Smooth muscle cell of the brain vasculature (primary cell): ENCODE results near the gene PTF1A.
"Not testable (repeated sequence)": the region's sequence is repeated elsewhere in the genome, so short reads cannot be mapped to it uniquely, and the experiment has no call there.

Source experiments
- DNase-seq: peaks from one replicate; pipeline ENCODE4 v3.0.0-alpha.2; 2012; ENCODE audit warnings: low read depth, low spot score

Gene PTF1A

GRCh38 chr10:23203369-23204325 is 11.5 kb downstream of the PTF1A start:
- DNase-seq = no peak

DNA sequence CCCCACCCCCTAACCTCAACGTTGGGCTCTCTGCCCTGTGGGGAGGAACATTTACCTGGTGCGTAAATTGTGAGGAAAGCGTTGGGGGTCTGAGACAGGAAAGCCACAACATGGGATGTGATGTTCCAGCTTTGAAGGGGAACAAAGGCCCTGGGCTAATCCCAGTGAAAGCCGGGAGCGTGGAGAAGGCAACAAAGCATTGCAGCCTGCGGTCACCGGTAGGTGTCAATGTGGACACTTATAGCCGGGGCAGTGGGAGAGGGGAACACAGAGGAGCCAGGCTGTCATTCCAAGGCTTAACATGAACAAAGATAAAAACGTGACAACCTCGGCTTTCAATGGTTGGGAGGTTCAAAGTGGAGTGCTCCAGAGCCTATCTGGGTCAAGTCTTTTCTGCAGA is 12.7 kb downstream of the PTF1A start:
- no peak for DNase-seq

- DNase-seq = no peak
These were observed 14.0 kb downstream of the PTF1A start for GRCh38 chr10:23205972-23206642.

DNA sequence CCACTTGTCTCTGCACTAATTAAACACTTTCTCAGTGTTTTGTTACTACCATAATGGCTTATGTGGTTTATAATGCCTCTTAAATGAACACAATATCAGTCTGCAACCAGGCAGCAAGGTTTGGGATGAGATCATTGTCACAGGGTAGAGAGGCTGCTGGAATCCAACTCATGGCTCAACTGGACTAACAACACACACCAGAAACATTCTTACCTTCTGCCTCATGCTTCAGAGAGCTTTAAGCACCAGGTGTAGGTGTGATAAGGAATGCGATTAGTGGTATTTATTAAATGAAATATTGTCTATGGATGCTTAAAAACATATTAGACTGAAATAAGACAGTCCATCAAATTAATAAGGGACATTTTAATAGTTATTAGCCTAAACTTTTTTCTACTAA is 25.4 kb downstream of the PTF1A start:
- no peak for DNase-seq

GRCh38 chr10:23230582-23230981 is 38.5 kb downstream of the PTF1A start:
- no peak for DNase-seq

DNA sequence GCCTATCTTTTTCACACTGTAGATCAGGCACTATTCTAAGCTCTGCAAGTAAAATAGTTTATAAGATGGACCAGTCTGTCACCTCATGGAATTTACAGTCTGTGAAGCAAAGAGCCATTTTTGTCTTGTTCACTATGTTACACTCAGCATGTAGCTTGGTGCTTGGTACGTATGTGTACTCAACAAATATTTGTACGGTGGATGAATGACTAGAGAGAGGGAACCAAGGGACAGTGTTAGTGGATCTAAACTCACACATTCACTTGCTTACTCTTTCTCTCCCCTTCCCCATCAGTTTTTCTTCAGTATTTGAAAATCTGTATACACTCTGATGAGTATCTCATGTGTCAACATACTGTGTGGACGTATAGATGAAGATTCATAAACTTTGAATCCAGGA is 45.9 kb downstream of the PTF1A start:
- no peak for DNase-seq

DNA sequence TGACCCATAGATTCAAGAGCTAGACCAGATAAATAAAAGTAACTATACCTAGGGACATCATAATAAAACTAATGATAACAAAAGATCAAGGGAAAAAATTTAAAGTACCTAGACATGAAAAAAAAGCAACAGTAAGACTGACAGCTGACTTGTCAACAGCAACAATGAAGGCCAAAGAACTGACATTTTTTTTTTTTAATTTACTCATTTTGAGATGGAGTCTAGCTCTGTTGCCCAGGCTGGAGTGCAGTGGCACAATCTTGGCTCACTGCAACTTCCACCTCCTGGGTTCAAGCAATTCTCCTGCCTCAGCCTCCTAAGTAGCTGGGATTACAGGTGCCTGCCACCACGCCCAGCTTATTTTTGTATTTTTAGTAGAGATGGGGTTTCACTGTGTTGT is 49.7 kb downstream of the PTF1A start:
- DNase-seq = not testable (repeated sequence)
